HG03565 (cell line): Measurements from ENCODE around the gene TTC9B.
"Not testable (repeated sequence)": the region's sequence is repeated elsewhere in the genome, so short reads cannot be mapped to it uniquely, and the experiment has no call there.

ENCODE experiments used
- ATAC-seq: cut with Tn5 transposase; IDR thresholded peaks from one replicate; pipeline ENCODE4 v1.9.1; 2021; ENCODE audit warnings: mild to moderate bottlenecking, moderate library complexity; ENCODE audit not compliant: unreplicated experiment

TTC9B gene

GRCh38 chr19:40175820-40176219, 42.4 kb downstream of the TTC9B start:
- ATAC-seq, result no peak

GRCh38 chr19:40174092-40174491, 44.1 kb downstream of the TTC9B start:
- no peak for ATAC-seq

GRCh38 chr19:40171293-40171692, 46.9 kb downstream of the TTC9B start:
- ATAC-seq, result not testable (repeated sequence)

- not testable (repeated sequence) for ATAC-seq
Observed at GRCh38 chr19:40170303-40170989, 47.7 kb downstream of the TTC9B start.

- not testable (repeated sequence) for ATAC-seq
Observed at GRCh38 chr19:40169482-40170302, 48.5 kb downstream of the TTC9B start.
